Upper lobe of left lung (tissue), 6 donors: ENCODE measurements around the gene VASN. TPM values are rescaled to one million over a fixed set of nuclear protein-coding genes. Genes with fewer than 3 reads are reported as not detected.

Experiments
- ATAC-seq, 2 donors: fragments of 200-7000 bp; cut with Tn5 transposase; one replicate each; pipeline ENCODE4 v1.9.1; 2022; ENCODE audit warnings: mild to moderate bottlenecking in 2 of 2, moderate library complexity in 2 of 2; ENCODE audit not compliant: low FRiP score in 2 of 2
- DNase-seq, 2 donors: peaks; one replicate each; pipeline ENCODE4 v3.0.0-alpha.2; 2019 to 2020
- H3K27ac ChIP-seq, 4 donors: fragments of 200-600 bp; sonication (generic); one replicate each; pipeline ENCODE4 v1.5.1; 2016 to 2019
- H3K27me3 ChIP-seq, 4 donors: fragments of 200-600 bp; sonication (generic); one replicate each; pipeline ENCODE4 v1.5.1; 2017 to 2019
- H3K36me3 ChIP-seq, 4 donors: fragments of 200-600 bp; sonication (generic); one replicate each; pipeline ENCODE4 v1.5.1; 2016 to 2019
- H3K4me1 ChIP-seq, 4 donors: fragments of 200-600 bp; sonication (generic); one replicate each; pipeline ENCODE4 v1.5.1; 2018 to 2019
- H3K4me3 ChIP-seq, 4 donors: fragments of 200-600 bp; sonication (generic); one replicate each; pipeline ENCODE4 v1.5.1; 2017 to 2019; ENCODE audit warnings: mild to moderate bottlenecking in 2 of 4, moderate library complexity in 1 of 4
- H3K9me3 ChIP-seq, 4 donors: fragments of 200-600 bp; sonication (generic); one replicate each; pipeline ENCODE4 v1.5.1; 2018 to 2019
- EP300 ChIP-seq, 4 donors: sonication (generic); formaldehyde crosslinking; IDR thresholded peaks; one replicate each; pipeline ENCODE4 v1.5.1; 2017; ENCODE audit warnings: antibody characterized with exemption in 4 of 4, control low read depth in 2 of 4
- POLR2A ChIP-seq, 4 donors: fragments of 450-650 bp; IDR thresholded peaks; one replicate each; pipeline ENCODE4 v1.5.1; 2016 to 2017; ENCODE audit warnings: antibody characterized with exemption in 4 of 4, mild to moderate bottlenecking in 2 of 4
- POLR2AphosphoS5 ChIP-seq, 2 donors: sonication (generic); formaldehyde crosslinking; IDR thresholded peaks; one replicate each; pipeline ENCODE4 v1.5.1; 2017; ENCODE audit warnings: antibody characterized with exemption in 2 of 2
- WGBS, 2 donors: methylation state at CpG; one replicate each; pipeline ENCODE4 v1.1.5; 2017 to 2018; 5-methylcytosine and 5-hydroxymethylcytosine counted together
- total RNA-seq, 6 donors: library from RNA; depleted of rRNA in 4 of 6; stranded (reverse); fragments of >200 nt in 4 of 6; gene quantifications; one replicate each; pipeline versions ENCODE4 v1.1.0 to v1.2.1, GENCODE V29; 2016 to 2021
- TF ChIP-seq, protein P1 (sequence below), 6 experiments: fragments of 450-650 bp in 4 of 6; fragments of 200-600 bp in 2 of 6; sonication (generic) in 2 of 6; IDR thresholded peaks; one replicate each; pipeline ENCODE4 v1.5.1; 2016 to 2019; ENCODE audit warnings: antibody characterized with exemption in 6 of 6
- donor health status: DM: no; HTN: no; CAD: no; lungs with moderate emphysema.
- donor health status: DM: no; HTN: yes; CAD: no; lungs with severe emphysema.

VASN gene
- total RNA-seq, 6 donors from 2014 or later = 11.4 to 40.6 (median 30.2) TPM

- DNase-seq (no peak), ATAC-seq (no peak)
- Histone ChIP-seq H3K27ac (peak overlapping the region in 2 of 4 donors; percentile 14 to 21), H3K9me3 (no peaks in the 10 kb centered on the region), H3K36me3 (peaks cover 21 to 85% (median 71%) of the 10 kb centered on the region in 4 donors), H3K4me1 (peaks cover 8 to 20% (median 10%) of the 10 kb centered on the region in 4 donors), H3K4me3 (no peak overlapping the region), H3K27me3 (no peaks in the 10 kb centered on the region)
- TF ChIP-seq POLR2A (IDR thresholded peaks at IDR 0.05) (no peak), POLR2AphosphoS5 (IDR thresholded peaks at IDR 0.05) (no peak), EP300 (IDR thresholded peaks at IDR 0.05) (no peak)
- TF ChIP-seq, protein P1, sequence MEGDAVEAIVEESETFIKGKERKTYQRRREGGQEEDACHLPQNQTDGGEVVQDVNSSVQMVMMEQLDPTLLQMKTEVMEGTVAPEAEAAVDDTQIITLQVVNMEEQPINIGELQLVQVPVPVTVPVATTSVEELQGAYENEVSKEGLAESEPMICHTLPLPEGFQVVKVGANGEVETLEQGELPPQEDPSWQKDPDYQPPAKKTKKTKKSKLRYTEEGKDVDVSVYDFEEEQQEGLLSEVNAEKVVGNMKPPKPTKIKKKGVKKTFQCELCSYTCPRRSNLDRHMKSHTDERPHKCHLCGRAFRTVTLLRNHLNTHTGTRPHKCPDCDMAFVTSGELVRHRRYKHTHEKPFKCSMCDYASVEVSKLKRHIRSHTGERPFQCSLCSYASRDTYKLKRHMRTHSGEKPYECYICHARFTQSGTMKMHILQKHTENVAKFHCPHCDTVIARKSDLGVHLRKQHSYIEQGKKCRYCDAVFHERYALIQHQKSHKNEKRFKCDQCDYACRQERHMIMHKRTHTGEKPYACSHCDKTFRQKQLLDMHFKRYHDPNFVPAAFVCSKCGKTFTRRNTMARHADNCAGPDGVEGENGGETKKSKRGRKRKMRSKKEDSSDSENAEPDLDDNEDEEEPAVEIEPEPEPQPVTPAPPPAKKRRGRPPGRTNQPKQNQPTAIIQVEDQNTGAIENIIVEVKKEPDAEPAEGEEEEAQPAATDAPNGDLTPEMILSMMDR (IDR thresholded peaks at IDR 0.05) = no peak
- 65 to 98% methylated on average over 4 to 10 of the region's 10 CpGs for WGBS, 2 donors
Measured at GRCh38 chr16:4408323-4408690, 36.7 kb downstream of the VASN start.

- DNase-seq (no peak), ATAC-seq (no peak)
- Histone ChIP-seq H3K36me3 (peaks cover 21 to 76% (median 63%) of the 10 kb centered on the region in 4 donors), H3K9me3 (no peaks in the 10 kb centered on the region), H3K4me1 (peaks cover 9 to 25% (median 11%) of the 10 kb centered on the region in 4 donors), H3K27ac (no peak overlapping the region), H3K27me3 (no peaks in the 10 kb centered on the region), H3K4me3 (no peak overlapping the region)
- TF ChIP-seq POLR2AphosphoS5 (IDR thresholded peaks at IDR 0.05) (no peak), EP300 (IDR thresholded peaks at IDR 0.05) (no peak), POLR2A (IDR thresholded peaks at IDR 0.05) (no peak)
- TF ChIP-seq, protein P1 (IDR thresholded peaks at IDR 0.05) = no peak
- WGBS, 2 donors = 83 to 90% methylated on average over 9 to 19 of the region's 19 CpGs
Measured at GRCh38 chr16:4409081-4409932, 37.7 kb downstream of the VASN start.

GRCh38 chr16:4410335-4411075, 38.9 kb downstream of the VASN start:
- WGBS, 2 donors = 60 to 62% methylated on average over 15 of the region's 15 CpGs
- TF ChIP-seq EP300 (IDR thresholded peaks at IDR 0.05) = no peak
- TF ChIP-seq, protein P1 (IDR thresholded peaks at IDR 0.05) = no peak
- TF ChIP-seq POLR2AphosphoS5 (IDR thresholded peaks at IDR 0.05) = peak; percentile 29 to 38
- no peak for TF ChIP-seq POLR2A (IDR thresholded peaks at IDR 0.05)
- H3K4me1 ChIP-seq = peaks cover 20 to 37% (median 23%) of the 10 kb centered on the region in 4 donors
- ATAC-seq (no peak), DNase-seq (no peak)
- no peak overlapping the region for H3K4me3 ChIP-seq
- no peaks in the 10 kb centered on the region for H3K27me3 ChIP-seq
- H3K27ac ChIP-seq = peak overlapping the region in 1 of 4 donors; percentile 2
- H3K9me3 ChIP-seq = no peaks in the 10 kb centered on the region
- H3K36me3 ChIP-seq = peaks cover 18 to 66% (median 51%) of the 10 kb centered on the region in 4 donors

DNA sequence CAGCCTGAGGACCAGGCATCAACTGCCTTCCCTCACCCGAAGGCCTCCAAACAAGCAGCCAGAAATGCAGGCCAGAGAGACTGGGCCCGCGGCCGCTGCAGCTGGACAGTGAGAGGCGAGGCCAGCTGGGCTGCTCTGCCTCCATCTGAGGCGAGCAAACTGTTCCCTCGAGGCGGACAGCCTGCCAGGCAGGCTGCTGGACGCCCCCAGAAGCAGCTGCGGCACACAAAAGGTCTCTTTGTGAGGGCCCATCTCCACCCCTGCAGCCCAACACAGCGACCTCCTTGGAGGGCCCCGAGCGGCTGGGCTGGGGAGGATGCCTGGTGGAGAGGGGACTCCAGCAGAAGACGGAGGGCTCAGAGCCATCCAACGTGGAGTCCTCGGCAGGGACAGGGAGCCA, 40.0 kb downstream of the VASN start:
- Histone ChIP-seq H3K4me3 (no peak overlapping the region), H3K27me3 (no peaks in the 10 kb centered on the region), H3K27ac (peak overlapping the region in 2 of 4 donors; percentile 40 to 51), H3K36me3 (peaks cover 13 to 54% (median 40%) of the 10 kb centered on the region in 4 donors), H3K9me3 (no peaks in the 10 kb centered on the region), H3K4me1 (peaks cover 20 to 42% (median 24%) of the 10 kb centered on the region in 4 donors)
- TF ChIP-seq, protein P1 (IDR thresholded peaks at IDR 0.05) = no peak
- TF ChIP-seq POLR2AphosphoS5 (IDR thresholded peaks at IDR 0.05) (no peak), POLR2A (IDR thresholded peaks at IDR 0.05) (no peak), EP300 (IDR thresholded peaks at IDR 0.05) (no peak)
- ATAC-seq = no peak
- WGBS, 2 donors = 82 to 86% methylated on average over 8 to 16 of the region's 16 CpGs
- DNase-seq = peak in 1 of 2 donors; percentile 88
